Endothelial cell of umbilical vein (primary cell): Measurements from ENCODE around the gene C1orf174. TPM values are rescaled to one million over a fixed set of nuclear protein-coding genes. Genes with fewer than 3 reads are reported as not detected.
A peak's percentile ranks its signal among the peaks of the same experiment; 100 is the strongest.

ENCODE experiments used
- BruUV-seq: library from RNA; stranded (reverse); fragments of 400-500 nt; replicated peaks from 2 replicates; lab custom pipeline; 2021; lab: Mats Ljungman, UMichigan
- CTCF ChIA-PET: fragments of 300-600, 350-600 bp; sonication (Branson Sonifier 250); formaldehyde crosslinking; loops from one replicate; lab custom pipeline; 2021; ENCODE audit warnings: antibody characterized with exemption, inconsistent platforms; lab: Charles Lee
- POLR2A ChIA-PET: fragments of 300-600, 350-600 bp; sonication (Branson Sonifier 250); formaldehyde crosslinking; loops from one replicate; lab custom pipeline; 2021; ENCODE audit warnings: antibody characterized with exemption, inconsistent platforms; lab: Charles Lee
- DNase-seq: peaks from one replicate; pipeline ENCODE4 v3.0.0-alpha.2; 2011; ENCODE audit warnings: low read depth, low spot score
- FAIRE-seq: peaks from 2 replicates; lab custom pipeline; 2011; peaks lifted over from hg19 to GRCh38; lab: Jason Lieb, UNC
- H2AFZ ChIP-seq: 2 replicates; pipeline ENCODE4 v1.6.0; 2012; ENCODE audit warnings: low read depth, low read length, control low read depth, inconsistent platforms
- H3K27ac ChIP-seq: 2 replicates; pipeline ENCODE4 v1.5.1; 2011; ENCODE audit warnings: low read depth, mild to moderate bottlenecking, control low read depth, low read length, moderate library complexity; ENCODE audit not compliant: insufficient read depth
- H3K27me3 ChIP-seq, 2 experiments: 2 replicates each; pipeline versions ENCODE4 v1.6.0 to v1.6.1; 2011; ENCODE audit warnings: low read length in 2 of 2, mixed read lengths in 1 of 2; ENCODE audit not compliant: control insufficient read depth in 2 of 2, insufficient read depth in 2 of 2
- H3K36me3 ChIP-seq, 2 experiments: 2 replicates in 1 of 2; 3 replicates in 1 of 2; pipeline ENCODE4 v1.5.1; 2011; ENCODE audit warnings: low read length in 2 of 2, mild to moderate bottlenecking in 1 of 2, moderate library complexity in 1 of 2; ENCODE audit not compliant: control insufficient read depth in 2 of 2, insufficient read depth in 2 of 2; ENCODE audit errors: extremely low read depth in 1 of 2
- H3K4me1 ChIP-seq: 3 replicates; pipeline ENCODE4 v1.5.1; 2011; ENCODE audit warnings: mild to moderate bottlenecking, low read length; ENCODE audit not compliant: control insufficient read depth, insufficient read depth; ENCODE audit errors: extremely low read depth
- H3K4me2 ChIP-seq: 2 replicates; pipeline ENCODE4 v1.6.1; 2011; ENCODE audit warnings: low read length, control low read depth, mixed read lengths; ENCODE audit not compliant: insufficient read depth
- H3K4me3 ChIP-seq, 3 experiments: fragments of 200-600 bp in 1 of 3; sonication (generic), shearing (Covaris generic) in 1 of 3; replicated peaks in 1 of 3; 2 replicates each; pipeline ENCODE4 v1.5.1; 2011 to 2016; ENCODE audit warnings: control low read depth in 3 of 3, low read length in 3 of 3, mild to moderate bottlenecking in 2 of 3, inconsistent platforms in 1 of 3, low read depth in 1 of 3, moderate library complexity in 1 of 3; ENCODE audit not compliant: insufficient read depth in 1 of 3
- H3K79me2 ChIP-seq: 2 replicates; pipeline ENCODE4 v1.6.0; 2012; ENCODE audit warnings: low read length, inconsistent platforms; ENCODE audit not compliant: control insufficient read depth, insufficient read depth
- H3K9ac ChIP-seq: replicated peaks from 2 replicates; pipeline ENCODE3; 2011; ENCODE audit warnings: low read length, control low read depth; ENCODE audit not compliant: insufficient read depth; ENCODE audit errors: extremely low read depth
- H3K9me1 ChIP-seq: replicated peaks from 3 replicates; pipeline ENCODE4 v1.6.0; 2011; ENCODE audit warnings: mild to moderate bottlenecking, low read length; ENCODE audit not compliant: control insufficient read depth, insufficient read depth; ENCODE audit errors: extremely low read depth
- H3K9me3 ChIP-seq: replicated peaks from 2 replicates; pipeline ENCODE4 v1.5.1; 2012; ENCODE audit warnings: low read length, inconsistent platforms; ENCODE audit not compliant: control insufficient read depth, insufficient read depth
- H4K20me1 ChIP-seq: replicated peaks from 2 replicates; pipeline ENCODE3; 2011; ENCODE audit warnings: mild to moderate bottlenecking, low read length; ENCODE audit not compliant: control insufficient read depth, insufficient read depth; ENCODE audit errors: extremely low read depth
- CTCF ChIP-seq, 2 donors: IDR thresholded peaks; 1 replicate in 1 of 2; 2 replicates in 1 of 2; pipeline ENCODE4 v1.5.1; 2011; ENCODE audit warnings: low read length in 2 of 2, mild to moderate bottlenecking in 2 of 2, moderate library complexity in 2 of 2, control low read depth in 1 of 2, inconsistent platforms in 1 of 2, low read depth in 1 of 2; ENCODE audit not compliant: insufficient read depth in 1 of 2; ENCODE audit errors: extremely low read depth in 1 of 2
- FOS ChIP-seq: IDR thresholded peaks from 2 replicates; pipeline ENCODE4 v1.6.1; 2011; ENCODE audit warnings: mild to moderate bottlenecking, low read length, moderate library complexity, borderline replicate concordance; ENCODE audit not compliant: insufficient read depth
- GATA2 ChIP-seq: IDR thresholded peaks from 2 replicates; pipeline ENCODE4 v1.7.0; 2011; ENCODE audit warnings: low read depth, mild to moderate bottlenecking, moderate library complexity, mixed read lengths, low read length; ENCODE audit not compliant: insufficient read length, insufficient read depth
- MYC ChIP-seq: IDR thresholded peaks from one replicate; pipeline ENCODE4 v1.6.1; 2011; ENCODE audit warnings: mild to moderate bottlenecking, low read depth, low read length
- dilution Hi-C: fragments of 300-500 bp; cut with MboI; formaldehyde crosslinking; loops from one replicate; pipeline ENCODE4 v1.15.0; 2019; ENCODE audit warnings: low sequenced_read_pairs; ENCODE audit not compliant: extremely low pct_ligation_motif_present
- intact Hi-C: fragments of 100-400 bp; cut with micrococcal nuclease; formaldehyde crosslinking; loops from one replicate; pipeline ENCODE4 v1.10.0; 2022
- polyA plus RNA-seq, 4 experiments: library from polyadenylated mRNA; depleted of rRNA in 3 of 4; stranded (reverse) in 3 of 4; unstranded in 1 of 4; fragments of >200 nt; gene quantifications; 2 replicates each; pipeline versions ENCODE4 v1.2.1 to v1.2.3, GENCODE V29; 2011 to 2012; ENCODE audit warnings: missing spikeins in 1 of 4
- total RNA-seq: library from RNA; stranded (reverse); gene quantifications from 2 replicates; pipeline ENCODE4 v1.2.3, GENCODE V29; 2021

Gene C1orf174
- total and polyA plus RNA-seq, 2 donors (not counting 3 experiments of a cell fraction or from before 2014, with no cell fraction given): 28.0 to 31.7 TPM

DNA sequence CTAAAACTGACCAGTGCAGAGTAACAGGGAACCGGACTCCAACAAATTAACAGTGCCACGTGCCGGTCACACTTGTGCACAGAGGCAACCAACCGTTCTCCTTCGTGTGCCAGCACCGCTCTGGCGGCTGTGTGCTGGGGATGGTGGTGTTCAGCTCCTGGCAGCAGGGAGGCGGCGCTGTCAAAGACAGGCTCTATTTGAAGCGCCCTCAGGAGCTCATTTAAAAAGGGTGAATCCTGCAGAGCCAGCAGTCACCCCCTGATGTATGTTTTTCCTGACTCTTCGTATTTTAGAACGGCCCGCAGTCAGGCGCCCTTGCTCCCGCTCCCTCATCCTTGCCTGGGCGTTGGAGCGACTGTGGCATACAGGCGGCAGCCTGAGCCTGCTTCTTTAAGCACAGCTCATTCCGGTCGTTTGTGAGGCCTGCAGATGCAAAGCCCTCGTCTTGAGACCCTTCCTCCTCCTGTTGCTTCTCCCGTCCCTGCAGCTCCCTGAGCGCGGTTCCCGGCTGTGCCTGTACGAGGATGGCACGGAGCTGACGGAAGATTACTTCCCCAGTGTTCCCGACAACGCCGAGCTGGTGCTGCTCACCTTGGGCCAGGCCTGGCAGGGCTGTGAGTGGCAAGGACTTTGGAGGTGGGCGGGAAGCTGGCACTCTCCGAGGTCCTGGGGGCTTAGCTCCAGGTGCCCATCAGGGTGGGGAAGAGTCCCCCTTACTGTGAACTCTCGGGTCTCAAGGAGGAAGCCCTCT lies 41.7 kb downstream of the C1orf174 start:
- no TSS peak for BruUV-seq
- H2AFZ ChIP-seq: no peak overlapping the region
- H3K4me2 ChIP-seq: peak overlapping the region; percentile 66
- ChIA-PET CTCF (interaction anchor here (0.5 to 2.3 kb wide), 9 partner anchors 10 to 182 kb away, joined by 3 to 9 read pairs (median 3); partner anchors contain the start of genes C1orf174 and LRRC47), POLR2A (no interaction called here)
- no peaks in the 10 kb centered on the region for H3K9me1 ChIP-seq
- TF ChIP-seq GATA2 (no peak), MYC (no peak), CTCF (IDR thresholded peaks at IDR 0.05; ENCODE audit: extremely low read depth in 1 of 2, insufficient read depth in 1 of 2, low read depth in 1 of 2, low read length in 2 of 2) (peak in 1 of 2 donors; percentile 25), FOS (no peak)
- dilution Hi-C loops (no loop called here), intact Hi-C loops (no loop called here)
- no peak overlapping the region for H3K27ac ChIP-seq
- no peaks in the 10 kb centered on the region for H3K27me3 ChIP-seq
- DNase-seq (peak; percentile 19), FAIRE-seq (no peak)
- peaks cover 9% of the 10 kb centered on the region for H3K4me1 ChIP-seq
- peaks cover 4% of the 10 kb centered on the region for H3K79me2 ChIP-seq
- peak overlapping the region in 2 of 3 experiments; percentile 72 to 76 for H3K4me3 ChIP-seq
- H3K9ac ChIP-seq: no peak overlapping the region
- no peaks in the 10 kb centered on the region for H3K9me3 ChIP-seq
- H4K20me1 ChIP-seq: no peaks in the 10 kb centered on the region
- no peaks in the 10 kb centered on the region for H3K36me3 ChIP-seq
